ENCODE data around the gene CDH23. TPM values are rescaled to one million over a fixed set of nuclear protein-coding genes. Genes with fewer than 3 reads are reported as not detected.

The CDH23 gene
- total and polyA plus RNA-seq, 2 donors (not counting 1 experiment from before 2014, with no cell fraction given), result 0.37 to 0.89 TPM

- peaks cover 4 to 16% (median 7%) of the 10 kb centered on the region in 3 donors for H3K9me3 ChIP-seq (ENCODE audit: control extremely low read depth in 1 of 3, control insufficient read depth in 2 of 3, insufficient read depth in 1 of 3, low read length in 2 of 3)
- POLR2A ChIA-PET, result no interaction called here
- Mint-ChIP-seq H3K27me3 (peaks cover 3% of the 10 kb centered on the region), H3K27ac (no peak overlapping the region), H3K4me3 (no peak overlapping the region), H3K4me1 (no peaks in the 10 kb centered on the region), H3K9me3 (ENCODE audit: insufficient read depth) (peaks cover 7% of the 10 kb centered on the region)
- H3K9ac ChIP-seq (ENCODE audit: low read length), result no peak overlapping the region
- WGBS (ENCODE audit: insufficient coverage), result 91% methylated on average over 8 of the region's 9 CpGs
- TF ChIP-seq EZH2 (IDR thresholded peaks at IDR 0.05; ENCODE audit: borderline replicate concordance, insufficient read depth, low read depth, low read length, poor library complexity, severe bottlenecking) (no peak), CTCF (IDR thresholded peaks at IDR 0.05) (no peak)
- no peak overlapping the region for H3K27ac ChIP-seq (ENCODE audit: low read length in 2 of 2)
- CTCF ChIA-PET, result no interaction called here
- no peak overlapping the region for H3K4me2 ChIP-seq (replicated peaks; ENCODE audit: low read depth, low read length, poor library complexity, severe bottlenecking)
- no peaks in the 10 kb centered on the region for H3K79me2 ChIP-seq (ENCODE audit: control insufficient read depth, insufficient read depth, low read length)
- no peaks in the 10 kb centered on the region for H3K36me3 ChIP-seq (replicated peaks in 1 of 2; ENCODE audit: control extremely low read depth in 1 of 2, control insufficient read depth in 1 of 2, extremely low read depth in 1 of 2, insufficient read depth in 2 of 2, low read length in 1 of 2)
- intact Hi-C loops (cut with micrococcal nuclease), result no loop called here
- peaks cover 0 to 3% (median 0%) of the 10 kb centered on the region in 4 experiments for H3K27me3 ChIP-seq (replicated peaks in 1 of 4; ENCODE audit: control extremely low read depth in 1 of 4, control insufficient read depth in 3 of 4, insufficient read depth in 4 of 4, low read length in 3 of 4)
- DNase-seq (no peak), ATAC-seq (ENCODE audit: low read depth) (no peak)
- H2AFZ ChIP-seq (ENCODE audit: insufficient read depth, low read depth, low read length, poor library complexity, severe bottlenecking), result no peak overlapping the region
- H4K20me1 ChIP-seq (ENCODE audit: control insufficient read depth, insufficient read depth, low read length, poor library complexity, severe bottlenecking), result no peaks in the 10 kb centered on the region
- no peak overlapping the region for H3K4me3 ChIP-seq (ENCODE audit: control extremely low read depth in 1 of 5, extremely low read depth in 1 of 5, insufficient read depth in 1 of 5, low read depth in 2 of 5, low read length in 4 of 5)
- no peaks in the 10 kb centered on the region for H3K4me1 ChIP-seq (ENCODE audit: control insufficient read depth in 2 of 2, insufficient read depth in 2 of 2, low read length in 2 of 2)
These were observed 11.9 kb downstream of the CDH23 start for GRCh38 chr10:71408436-71409225.

- peaks cover 4 to 16% (median 7%) of the 10 kb centered on the region in 3 donors for H3K9me3 ChIP-seq (ENCODE audit: control extremely low read depth in 1 of 3, control insufficient read depth in 2 of 3, insufficient read depth in 1 of 3, low read length in 2 of 3)
- TF ChIP-seq EZH2 (IDR thresholded peaks at IDR 0.05; ENCODE audit: borderline replicate concordance, insufficient read depth, low read depth, low read length, poor library complexity, severe bottlenecking) (no peak), CTCF (IDR thresholded peaks at IDR 0.05) (no peak)
- peaks cover 0 to 3% (median 0%) of the 10 kb centered on the region in 4 experiments for H3K27me3 ChIP-seq (replicated peaks in 1 of 4; ENCODE audit: control extremely low read depth in 1 of 4, control insufficient read depth in 3 of 4, insufficient read depth in 4 of 4, low read length in 3 of 4)
- H3K9me3 Mint-ChIP-seq (ENCODE audit: insufficient read depth), result peaks cover 7% of the 10 kb centered on the region
- H2AFZ ChIP-seq (ENCODE audit: insufficient read depth, low read depth, low read length, poor library complexity, severe bottlenecking), result no peak overlapping the region
- no peaks in the 10 kb centered on the region for H4K20me1 ChIP-seq (ENCODE audit: control insufficient read depth, insufficient read depth, low read length, poor library complexity, severe bottlenecking)
- H3K4me1 ChIP-seq (ENCODE audit: control insufficient read depth in 2 of 2, insufficient read depth in 2 of 2, low read length in 2 of 2), result no peaks in the 10 kb centered on the region
- ChIA-PET CTCF (no interaction called here), POLR2A (no interaction called here)
- no peak for DNase-seq
- intact Hi-C loops (cut with micrococcal nuclease), result no loop called here
- no peaks in the 10 kb centered on the region for H3K79me2 ChIP-seq (ENCODE audit: control insufficient read depth, insufficient read depth, low read length)
- peaks cover 3% of the 10 kb centered on the region for H3K27me3 Mint-ChIP-seq
- H3K4me3 ChIP-seq (ENCODE audit: control extremely low read depth in 1 of 5, extremely low read depth in 1 of 5, insufficient read depth in 1 of 5, low read depth in 2 of 5, low read length in 4 of 5), result no peak overlapping the region
- no peak overlapping the region for H3K4me3 Mint-ChIP-seq
- H3K9ac ChIP-seq (ENCODE audit: low read length), result no peak overlapping the region
- no peak overlapping the region for H3K27ac ChIP-seq (ENCODE audit: low read length in 2 of 2)
- no peak overlapping the region for H3K4me2 ChIP-seq (replicated peaks; ENCODE audit: low read depth, low read length, poor library complexity, severe bottlenecking)
- no peaks in the 10 kb centered on the region for H3K4me1 Mint-ChIP-seq
- 60% methylated on average over 2 of the region's 3 CpGs for WGBS (ENCODE audit: insufficient coverage)
- H3K27ac Mint-ChIP-seq, result no peak overlapping the region
- ATAC-seq (ENCODE audit: low read depth), result no peak
- H3K36me3 ChIP-seq (replicated peaks in 1 of 2; ENCODE audit: control extremely low read depth in 1 of 2, control insufficient read depth in 1 of 2, extremely low read depth in 1 of 2, insufficient read depth in 2 of 2, low read length in 1 of 2), result no peaks in the 10 kb centered on the region
These were observed 12.9 kb downstream of the CDH23 start for GRCh38 chr10:71409516-71410104.
